OCI-LY3 (cell line): ENCODE results near the gene EIF2AK3.

Source experiments
- EZH2phosphoT487 ChIP-seq: fragments of 200-600 bp; shearing (Covaris generic); IDR thresholded peaks from 2 replicates; pipeline ENCODE4 v1.6.1; 2018; ENCODE audit warnings: antibody characterized with exemption, mixed run types, low read depth
- TF ChIP-seq, protein P1 (sequence below): fragments of 200-600, 300-600 bp; sonication (generic); IDR thresholded peaks from 2 replicates; pipeline ENCODE4 v1.5.1; 2014; ENCODE audit warnings: antibody characterized with exemption, low read length, low read depth

DNA sequence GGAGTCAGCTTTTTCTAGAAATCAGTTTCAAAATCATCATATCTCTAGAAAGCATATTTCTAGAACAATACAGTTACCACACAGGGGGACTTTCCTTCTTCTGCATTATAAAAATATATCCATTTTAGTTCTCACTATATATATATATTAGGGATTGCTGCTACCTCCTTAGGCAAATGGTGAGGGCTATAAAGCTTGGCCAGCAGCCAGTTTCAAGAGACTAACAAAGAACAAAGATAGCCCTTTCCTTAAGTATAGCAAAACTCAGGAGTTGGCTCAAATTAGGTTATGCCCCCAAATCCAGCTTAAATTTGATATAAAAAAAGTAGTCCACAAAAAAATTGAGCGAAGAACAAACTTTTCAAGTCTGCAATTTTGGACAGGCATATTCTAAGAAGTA, 70.0 kb downstream of the EIF2AK3 start:
- TF ChIP-seq, protein P1, sequence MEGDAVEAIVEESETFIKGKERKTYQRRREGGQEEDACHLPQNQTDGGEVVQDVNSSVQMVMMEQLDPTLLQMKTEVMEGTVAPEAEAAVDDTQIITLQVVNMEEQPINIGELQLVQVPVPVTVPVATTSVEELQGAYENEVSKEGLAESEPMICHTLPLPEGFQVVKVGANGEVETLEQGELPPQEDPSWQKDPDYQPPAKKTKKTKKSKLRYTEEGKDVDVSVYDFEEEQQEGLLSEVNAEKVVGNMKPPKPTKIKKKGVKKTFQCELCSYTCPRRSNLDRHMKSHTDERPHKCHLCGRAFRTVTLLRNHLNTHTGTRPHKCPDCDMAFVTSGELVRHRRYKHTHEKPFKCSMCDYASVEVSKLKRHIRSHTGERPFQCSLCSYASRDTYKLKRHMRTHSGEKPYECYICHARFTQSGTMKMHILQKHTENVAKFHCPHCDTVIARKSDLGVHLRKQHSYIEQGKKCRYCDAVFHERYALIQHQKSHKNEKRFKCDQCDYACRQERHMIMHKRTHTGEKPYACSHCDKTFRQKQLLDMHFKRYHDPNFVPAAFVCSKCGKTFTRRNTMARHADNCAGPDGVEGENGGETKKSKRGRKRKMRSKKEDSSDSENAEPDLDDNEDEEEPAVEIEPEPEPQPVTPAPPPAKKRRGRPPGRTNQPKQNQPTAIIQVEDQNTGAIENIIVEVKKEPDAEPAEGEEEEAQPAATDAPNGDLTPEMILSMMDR: no peak
- no peak for TF ChIP-seq EZH2phosphoT487
